Left lobe of liver (tissue), 2 donors: ENCODE data around the gene GALE. TPM values are rescaled to one million over a fixed set of nuclear protein-coding genes. Genes with fewer than 3 reads are reported as not detected.
"Not testable (repeated sequence)": the region's sequence is repeated elsewhere in the genome, so short reads cannot be mapped to it uniquely, and the experiment has no call there.

ENCODE experiments used
- ATAC-seq: fragments of 200-7000 bp; cut with Tn5 transposase; one replicate; pipeline ENCODE4 v1.9.1; 2020; ENCODE audit warnings: mild to moderate bottlenecking, moderate library complexity
- DNase-seq: peaks from one replicate; pipeline ENCODE4 v3.0.0-alpha.2; 2020; ENCODE audit warnings: low spot score
- total RNA-seq: library from RNA; stranded (reverse); gene quantifications from one replicate; pipeline ENCODE4 v1.2.1, GENCODE V29; 2021
- donor health status: DM: no; HTN: no; CAD: no; lungs with moderate emphysema.
- donor health status: DM: no; HTN: yes; CAD: no.

Gene GALE
- 43.1 TPM for total RNA-seq

GRCh38 chr1:23800400-23801337, at the start of gene GALE:
Gene GALE, minus strand, starts transcription at chr1:23800754. Its CDS starts 1,747 bp downstream, at chr1:23799007.
- peak; percentile 82 for ATAC-seq
- peak; percentile 99 for DNase-seq

- ATAC-seq = no peak
- DNase-seq = no peak
Observed at GRCh38 chr1:23848673-23849616, 48.4 kb upstream of the GALE start.

- not testable (repeated sequence) for DNase-seq, ATAC-seq
Observed at GRCh38 chr1:23847482-23848095, 47.0 kb upstream of the GALE start.

- no peak for DNase-seq
- no peak for ATAC-seq
Observed at GRCh38 chr1:23845163-23845562, 44.6 kb upstream of the GALE start.

GRCh38 chr1:23843644-23844043, 43.1 kb upstream of the GALE start:
- ATAC-seq = no peak
- no peak for DNase-seq

GRCh38 chr1:23838401-23838866, 37.9 kb upstream of the GALE start:
- DNase-seq (peak; percentile 78), ATAC-seq (peak; percentile 99)

- ATAC-seq (peak; percentile 30), DNase-seq (peak; percentile 49)
Observed at GRCh38 chr1:23837908-23838307, 37.4 kb upstream of the GALE start.

- ATAC-seq (no peak), DNase-seq (no peak)
Observed at GRCh38 chr1:23836037-23836436, 35.5 kb upstream of the GALE start.

GRCh38 chr1:23834156-23834555, 33.6 kb upstream of the GALE start:
- ATAC-seq, DNase-seq: not testable (repeated sequence)

GRCh38 chr1:23827717-23828116, 27.2 kb upstream of the GALE start:
- ATAC-seq (no peak), DNase-seq (no peak)

- ATAC-seq, DNase-seq: not testable (repeated sequence)
Observed at GRCh38 chr1:23826590-23826989, 26.0 kb upstream of the GALE start.

- DNase-seq = no peak
- ATAC-seq = no peak
Observed at GRCh38 chr1:23825762-23826522, 25.4 kb upstream of the GALE start.

GRCh38 chr1:23825076-23825761, 24.7 kb upstream of the GALE start, which contains the start of gene HMGCL:
Gene HMGCL, minus strand, starts transcription at chr1:23825429. Its CDS starts 14 bp downstream, at chr1:23825415.
- DNase-seq = peak; percentile 92
- peak; percentile 94 for ATAC-seq

GRCh38 chr1:23824711-23825075, 24.1 kb upstream of the GALE start:
- DNase-seq = peak; percentile 56
- peak; percentile 81 for ATAC-seq

GRCh38 chr1:23823767-23824166, 23.2 kb upstream of the GALE start:
- DNase-seq = no peak
- no peak for ATAC-seq

- DNase-seq (no peak), ATAC-seq (no peak)
Observed at GRCh38 chr1:23817633-23818032, 17.1 kb upstream of the GALE start.

GRCh38 chr1:23816906-23817305, 16.4 kb upstream of the GALE start:
- DNase-seq (no peak), ATAC-seq (no peak)

GRCh38 chr1:23816361-23816760, 15.8 kb upstream of the GALE start:
- no peak for DNase-seq
- ATAC-seq = no peak

- no peak for ATAC-seq
- DNase-seq = no peak
Observed at GRCh38 chr1:23814016-23814415, 13.5 kb upstream of the GALE start.
